Sigmoid colon (tissue), 4 donors: ENCODE data around the gene AKR1C4.
"Not testable (repeated sequence)": the region's sequence is repeated elsewhere in the genome, so short reads cannot be mapped to it uniquely, and the experiment has no call there.

Experiments used
- EP300 ChIP-seq, 4 donors: sonication (generic); formaldehyde crosslinking; IDR thresholded peaks; one replicate each; pipeline ENCODE4 v1.6.1; 2017; ENCODE audit warnings: antibody characterized with exemption in 4 of 4
- POLR2A ChIP-seq, 2 donors: fragments of 450-650 bp; IDR thresholded peaks; one replicate each; pipeline ENCODE4 v1.6.1; 2016; ENCODE audit warnings: antibody characterized with exemption in 2 of 2, mild to moderate bottlenecking in 2 of 2, moderate library complexity in 2 of 2
- POLR2AphosphoS5 ChIP-seq, 4 donors: sonication (generic); formaldehyde crosslinking; IDR thresholded peaks; one replicate each; pipeline ENCODE4 v1.6.1; 2017; ENCODE audit warnings: antibody characterized with exemption in 4 of 4
- TF ChIP-seq, protein P1 (sequence below), 4 experiments: fragments of 450-650 bp in 3 of 4; fragments of 200-600 bp in 1 of 4; IDR thresholded peaks; one replicate each; pipeline ENCODE4 v1.5.1; 2016 to 2019; ENCODE audit warnings: antibody characterized with exemption in 4 of 4, mild to moderate bottlenecking in 3 of 4, moderate library complexity in 2 of 4

DNA sequence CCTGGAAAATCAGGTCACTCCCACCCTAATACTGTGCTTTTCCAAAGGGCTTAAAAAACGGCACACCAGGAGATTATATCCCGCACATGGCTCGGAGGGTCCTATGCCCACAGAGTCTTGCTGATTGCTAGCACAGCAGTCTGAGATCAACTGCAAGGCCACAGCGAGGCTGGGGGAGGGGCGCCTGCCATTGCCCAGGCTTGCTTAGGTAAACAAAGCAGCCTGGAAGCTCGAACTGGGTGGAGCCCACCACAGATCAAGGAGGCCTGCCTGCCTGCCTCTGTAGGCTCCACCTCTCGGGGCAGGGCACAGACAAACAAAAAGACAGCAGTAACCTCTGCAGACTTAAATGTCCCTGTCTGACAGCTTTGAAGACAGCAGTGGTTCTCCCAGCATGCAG is 26.3 kb downstream of the AKR1C4 start:
- not testable (repeated sequence) for TF ChIP-seq POLR2A, POLR2AphosphoS5, EP300 (IDR thresholded peaks at IDR 0.05)
- TF ChIP-seq, protein P1, sequence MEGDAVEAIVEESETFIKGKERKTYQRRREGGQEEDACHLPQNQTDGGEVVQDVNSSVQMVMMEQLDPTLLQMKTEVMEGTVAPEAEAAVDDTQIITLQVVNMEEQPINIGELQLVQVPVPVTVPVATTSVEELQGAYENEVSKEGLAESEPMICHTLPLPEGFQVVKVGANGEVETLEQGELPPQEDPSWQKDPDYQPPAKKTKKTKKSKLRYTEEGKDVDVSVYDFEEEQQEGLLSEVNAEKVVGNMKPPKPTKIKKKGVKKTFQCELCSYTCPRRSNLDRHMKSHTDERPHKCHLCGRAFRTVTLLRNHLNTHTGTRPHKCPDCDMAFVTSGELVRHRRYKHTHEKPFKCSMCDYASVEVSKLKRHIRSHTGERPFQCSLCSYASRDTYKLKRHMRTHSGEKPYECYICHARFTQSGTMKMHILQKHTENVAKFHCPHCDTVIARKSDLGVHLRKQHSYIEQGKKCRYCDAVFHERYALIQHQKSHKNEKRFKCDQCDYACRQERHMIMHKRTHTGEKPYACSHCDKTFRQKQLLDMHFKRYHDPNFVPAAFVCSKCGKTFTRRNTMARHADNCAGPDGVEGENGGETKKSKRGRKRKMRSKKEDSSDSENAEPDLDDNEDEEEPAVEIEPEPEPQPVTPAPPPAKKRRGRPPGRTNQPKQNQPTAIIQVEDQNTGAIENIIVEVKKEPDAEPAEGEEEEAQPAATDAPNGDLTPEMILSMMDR (IDR thresholded peaks at IDR 0.05) = not testable (repeated sequence)
